22Rv1 (cell line): ENCODE measurements around the gene ANO2.
"Not testable (repeated sequence)": the region's sequence is repeated elsewhere in the genome, so short reads cannot be mapped to it uniquely, and the experiment has no call there.

Source experiments
- H3K27ac ChIP-seq: fragments of 450-650 bp; 2 replicates; pipeline ENCODE4 v1.5.1; 2017
- CTCF ChIP-seq: fragments of 450-650 bp; IDR thresholded peaks from 2 replicates; pipeline ENCODE4 v1.5.1; 2017; ENCODE audit warnings: mild to moderate bottlenecking
- ZFX ChIP-seq: fragments of 450-650 bp; IDR thresholded peaks from 2 replicates; pipeline ENCODE4 v1.6.1; 2017; ENCODE audit warnings: antibody characterized with exemption, borderline replicate concordance

Gene ANO2

DNA sequence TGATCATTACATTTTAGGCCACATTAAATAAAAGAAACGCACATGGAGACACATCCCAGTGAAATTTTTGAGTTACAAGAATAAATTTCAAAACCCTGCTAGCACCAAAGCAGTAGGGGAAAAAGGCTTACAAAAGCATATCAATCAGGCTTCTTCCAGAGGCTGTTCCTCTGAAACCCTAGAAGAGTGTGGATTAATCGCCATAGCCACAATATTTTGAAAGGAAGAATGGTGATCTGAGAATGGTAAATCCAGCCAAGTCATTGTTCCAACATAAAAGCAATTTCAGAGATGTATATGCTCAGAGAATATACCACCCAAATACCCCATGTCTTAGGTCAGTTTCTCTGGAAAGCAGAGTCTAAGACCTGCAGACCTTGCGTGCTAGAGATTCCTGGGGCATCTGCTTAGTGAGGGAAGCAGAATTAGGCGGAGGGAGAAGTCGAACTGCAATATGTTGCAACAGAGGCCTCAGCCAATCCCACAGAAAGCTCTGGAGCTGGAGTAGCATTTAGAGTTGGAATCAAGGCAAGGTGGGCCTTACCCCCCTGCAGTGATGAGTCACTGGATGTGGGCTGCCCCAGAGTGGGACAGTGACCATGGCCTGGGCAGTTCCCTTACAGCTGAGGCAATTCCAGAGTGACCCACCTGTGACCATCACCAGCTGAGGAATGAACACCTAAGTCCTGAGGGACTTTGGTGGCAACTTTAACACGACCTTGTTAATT, 387.9 kb downstream of the ANO2 start:
- no peak for TF ChIP-seq CTCF
- TF ChIP-seq ZFX: no peak

DNA sequence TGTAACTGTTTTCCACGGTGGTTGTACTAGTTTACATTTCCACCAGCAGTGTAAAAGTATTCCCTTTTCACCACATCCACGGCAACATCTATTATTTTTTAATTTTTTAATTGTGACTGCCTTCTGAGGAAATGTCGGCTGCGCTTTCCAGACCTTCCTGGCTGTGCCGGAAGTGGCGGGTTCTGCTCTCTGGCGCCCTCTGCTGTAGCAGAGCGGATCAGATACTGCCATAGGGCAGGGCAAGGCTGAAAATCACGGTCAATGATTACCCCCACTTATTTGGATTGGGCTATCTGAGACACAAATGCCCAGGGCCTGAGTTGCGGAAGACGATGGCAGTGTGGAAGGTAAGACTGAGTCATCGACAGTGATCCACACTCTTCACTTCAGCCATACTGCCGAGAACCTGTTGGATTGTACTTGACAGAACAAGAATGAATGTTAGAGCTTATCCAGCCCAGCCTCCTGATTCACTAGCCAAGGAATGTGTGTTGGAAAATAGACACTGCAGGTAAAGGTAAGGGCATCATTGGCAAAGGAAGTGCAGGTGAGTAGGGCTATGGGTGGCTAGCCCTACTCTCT, 388.9 kb downstream of the ANO2 start:
- TF ChIP-seq ZFX (no peak), CTCF (peak; percentile 94)
- H3K27ac ChIP-seq: no peak overlapping the region

More for the DNA sequence above, 387.9 kb downstream of the ANO2 start:
- H3K27ac ChIP-seq: no peak overlapping the region

GRCh38 chr12:5554711-5555110, 390.3 kb downstream of the ANO2 start:
- no peak for TF ChIP-seq CTCF
- no peak for TF ChIP-seq ZFX
- H3K27ac ChIP-seq: no peak overlapping the region

GRCh38 chr12:5549011-5549410, 396.0 kb downstream of the ANO2 start:
- no peak overlapping the region for H3K27ac ChIP-seq
- no peak for TF ChIP-seq ZFX
- TF ChIP-seq CTCF: no peak

GRCh38 chr12:5548152-5548943, 396.7 kb downstream of the ANO2 start:
- TF ChIP-seq ZFX (no peak), CTCF (no peak)
- H3K27ac ChIP-seq: no peak overlapping the region

GRCh38 chr12:5546616-5547015, 398.4 kb downstream of the ANO2 start:
- H3K27ac ChIP-seq: no peak overlapping the region
- no peak for TF ChIP-seq CTCF
- TF ChIP-seq ZFX: no peak

DNA sequence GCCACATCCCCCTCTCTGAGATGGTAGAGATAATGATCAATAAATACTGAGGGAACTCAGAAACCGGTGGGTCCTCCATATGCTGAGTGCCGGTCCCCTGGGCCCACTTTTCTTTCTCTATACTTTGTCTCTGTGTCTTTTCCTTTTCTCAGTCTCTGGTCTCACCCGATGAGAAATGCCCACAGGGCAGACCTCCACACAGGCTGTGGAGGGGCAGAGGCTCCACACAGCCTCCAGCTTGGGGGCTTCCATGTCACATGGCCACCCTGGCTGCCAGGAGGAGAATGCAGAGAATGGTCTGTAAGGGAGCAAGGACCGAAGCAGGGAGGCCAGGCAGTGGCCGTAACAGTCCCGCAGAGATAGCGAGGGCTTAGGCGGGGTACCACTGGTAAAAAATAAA, 407.3 kb downstream of the ANO2 start:
- TF ChIP-seq CTCF (no peak), ZFX (no peak)
- no peak overlapping the region for H3K27ac ChIP-seq

DNA sequence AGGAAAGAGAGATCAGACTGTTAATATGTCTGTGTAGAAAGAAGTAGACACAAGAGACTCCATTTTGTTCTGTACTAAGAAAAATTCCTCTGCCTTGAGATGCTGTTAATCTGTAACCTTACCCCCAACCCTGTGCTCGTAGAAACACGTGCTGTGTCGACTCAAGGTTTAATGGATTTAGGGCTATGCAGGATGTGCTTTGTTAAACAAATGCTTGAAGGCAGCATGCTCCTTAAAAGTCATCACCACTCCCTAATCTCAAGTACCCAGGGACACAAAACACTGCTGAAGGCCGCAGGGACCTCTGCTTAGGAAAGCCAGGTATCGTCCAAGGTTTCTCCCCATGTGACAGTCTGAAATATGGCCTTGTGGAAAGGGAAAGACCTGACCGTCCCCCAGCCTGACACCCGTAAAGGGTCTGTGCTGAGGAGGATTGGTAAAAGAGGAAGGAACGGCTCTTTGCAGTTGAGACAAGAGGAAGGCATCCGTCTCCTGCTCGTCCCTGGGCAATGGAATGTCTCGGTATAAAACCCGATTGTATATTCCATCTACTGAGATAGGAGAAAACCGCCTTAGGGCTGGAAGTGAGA, 407.9 kb downstream of the ANO2 start:
- not testable (repeated sequence) for H3K27ac ChIP-seq
